Sigmoid colon (tissue), 4 donors: ENCODE measurements around the gene SPAG16.

Experiments
- CTCF ChIP-seq, 4 experiments: fragments of 450-650 bp in 3 of 4; fragments of 200-600 bp in 1 of 4; IDR thresholded peaks; one replicate each; pipeline ENCODE4 v1.5.1; 2016 to 2019; ENCODE audit warnings: antibody characterized with exemption in 4 of 4, mild to moderate bottlenecking in 3 of 4, moderate library complexity in 2 of 4
- EP300 ChIP-seq, 4 donors: sonication (generic); formaldehyde crosslinking; IDR thresholded peaks; one replicate each; pipeline ENCODE4 v1.6.1; 2017; ENCODE audit warnings: antibody characterized with exemption in 4 of 4
- POLR2A ChIP-seq, 2 donors: fragments of 450-650 bp; IDR thresholded peaks; one replicate each; pipeline ENCODE4 v1.6.1; 2016; ENCODE audit warnings: antibody characterized with exemption in 2 of 2, mild to moderate bottlenecking in 2 of 2, moderate library complexity in 2 of 2

- TF ChIP-seq CTCF (IDR thresholded peaks at IDR 0.05) (no peak), POLR2A (IDR thresholded peaks at IDR 0.05) (no peak), EP300 (IDR thresholded peaks at IDR 0.05) (no peak)
Observed at GRCh38 chr2:213696442-213696841, 412.2 kb downstream of the SPAG16 start.
